Lung (tissue), 12 donors: ENCODE results near the gene PLAGL1. TPM values are rescaled to one million over a fixed set of nuclear protein-coding genes. Genes with fewer than 3 reads are reported as not detected.
"Not testable (repeated sequence)": the region's sequence is repeated elsewhere in the genome, so short reads cannot be mapped to it uniquely, and the experiment has no call there.

Experiments used
- ATAC-seq: fragments of 200-7000 bp; cut with Tn5 transposase; one replicate; pipeline ENCODE4 v1.9.1; 2020; ENCODE audit warnings: moderate number of reproducible peaks; ENCODE audit not compliant: insufficient read depth, low FRiP score
- DNase-seq, 3 donors: peaks; one replicate each; pipeline ENCODE4 v3.0.0-alpha.2; 2013 to 2017
- H3K27ac ChIP-seq, 2 donors: one replicate each; pipeline ENCODE4 v1.5.1; 2013; ENCODE audit warnings: mild to moderate bottlenecking in 2 of 2, moderate library complexity in 2 of 2, control low read depth in 1 of 2, inconsistent platforms in 1 of 2, low read depth in 1 of 2, low read length in 1 of 2
- H3K27me3 ChIP-seq, 3 donors: one replicate each; pipeline ENCODE4 v1.5.1; 2013; ENCODE audit warnings: low read length in 2 of 3; ENCODE audit not compliant: control insufficient read depth in 3 of 3, insufficient read depth in 3 of 3
- H3K36me3 ChIP-seq, 4 donors: one replicate each; pipeline ENCODE4 v1.5.1; 2013; ENCODE audit warnings: low read length in 4 of 4, mild to moderate bottlenecking in 1 of 4, moderate library complexity in 1 of 4; ENCODE audit not compliant: control insufficient read depth in 4 of 4, insufficient read depth in 4 of 4
- H3K4me1 ChIP-seq, 5 donors: one replicate each; pipeline ENCODE4 v1.5.1; 2013; ENCODE audit warnings: low read length in 5 of 5, mild to moderate bottlenecking in 2 of 5, moderate library complexity in 1 of 5; ENCODE audit not compliant: control insufficient read depth in 5 of 5, insufficient read depth in 5 of 5
- H3K4me3 ChIP-seq: one replicate; pipeline ENCODE4 v1.5.1; 2013; ENCODE audit warnings: mild to moderate bottlenecking, control low read depth, moderate library complexity
- H3K9ac ChIP-seq, 2 donors: one replicate each; pipeline ENCODE4 v1.5.1; 2013; ENCODE audit warnings: low read length in 2 of 2, control low read depth in 1 of 2; ENCODE audit not compliant: insufficient read depth in 1 of 2
- H3K9me3 ChIP-seq, 4 donors: one replicate each; pipeline ENCODE4 v1.5.1; 2013; ENCODE audit warnings: low read length in 3 of 4, mild to moderate bottlenecking in 1 of 4, moderate library complexity in 1 of 4; ENCODE audit not compliant: control insufficient read depth in 4 of 4, insufficient read depth in 3 of 4
- CTCF ChIP-seq: IDR thresholded peaks from 2 replicates; pipeline ENCODE4 v1.5.1; 2012; ENCODE audit warnings: mild to moderate bottlenecking; ENCODE audit errors: control extremely low read depth, extremely low read depth
- WGBS, 2 donors: extraction: QIAGEN DNeasy Blood & Tissue Kit; methylation state at CpG; one replicate each; pipeline ENCODE4 v1.1.7; 2013; 5-methylcytosine and 5-hydroxymethylcytosine counted together
- polyA plus RNA-seq, 2 donors: library from polyadenylated mRNA; stranded (reverse); fragments of 200-250 nt; gene quantifications; one replicate each; pipeline ENCODE4 v1.2.1, GENCODE V29; 2013
- total RNA-seq, 2 donors: library from RNA; depleted of rRNA in 1 of 2; stranded (reverse); fragments of >200 nt in 1 of 2; gene quantifications; one replicate each; pipeline ENCODE4 v1.2.1, GENCODE V29; 2014 to 2021
- donor health status: control.
- donor health status: control.
- donor health status: Bipolar disorder and iron deficiency.
- donor health status: healthy.
- donor health status: DM: yes; HTN: yes; CAD: no.

The PLAGL1 gene
- total and polyA plus RNA-seq, 4 donors, result 15.5 to 86.9 (median 29.7) TPM

- TF ChIP-seq CTCF, result no peak
- no peaks in the 10 kb centered on the region for H3K4me1 ChIP-seq
- ATAC-seq, result no peak
- no peak for DNase-seq
- no peak overlapping the region for H3K4me3 ChIP-seq
- H3K27me3 ChIP-seq, result no peaks in the 10 kb centered on the region
- H3K27ac ChIP-seq, result no peak overlapping the region
- peaks cover 0 to 3% (median 1%) of the 10 kb centered on the region in 4 donors for H3K9me3 ChIP-seq
- no peaks in the 10 kb centered on the region for H3K36me3 ChIP-seq
- H3K9ac ChIP-seq, result no peak overlapping the region
Observed at GRCh38 chr6:144052488-144052887, 44.4 kb upstream of the PLAGL1 start.

- ATAC-seq, result no peak
- H3K27ac ChIP-seq, result no peak overlapping the region
- WGBS, 2 donors, result 46 to 68% methylated on average over 1 of the region's 1 CpG
- no peak overlapping the region for H3K9ac ChIP-seq
- no peaks in the 10 kb centered on the region for H3K27me3 ChIP-seq
- no peak for TF ChIP-seq CTCF
- no peaks in the 10 kb centered on the region for H3K4me1 ChIP-seq
- H3K4me3 ChIP-seq, result no peak overlapping the region
- no peak for DNase-seq
- H3K36me3 ChIP-seq, result no peaks in the 10 kb centered on the region
- H3K9me3 ChIP-seq, result peaks cover 0 to 3% (median 1%) of the 10 kb centered on the region in 4 donors
Observed at GRCh38 chr6:144049386-144049785, 41.3 kb upstream of the PLAGL1 start.

- WGBS, 2 donors, result 86 to 91% methylated on average over 1 of the region's 1 CpG
- Histone ChIP-seq H3K4me3 (no peak overlapping the region), H3K9ac (no peak overlapping the region), H3K4me1 (no peaks in the 10 kb centered on the region), H3K36me3 (no peaks in the 10 kb centered on the region), H3K27ac (no peak overlapping the region), H3K9me3 (peaks cover 0 to 3% (median 1%) of the 10 kb centered on the region in 4 donors), H3K27me3 (no peaks in the 10 kb centered on the region)
- no peak for ATAC-seq
- TF ChIP-seq CTCF, result no peak
- DNase-seq, result no peak
Observed at GRCh38 chr6:144047688-144048087, 39.6 kb upstream of the PLAGL1 start.

- H3K9me3 ChIP-seq, H3K27me3 ChIP-seq, ATAC-seq: not testable (repeated sequence)
Observed at GRCh38 chr6:144046672-144047071, 38.6 kb upstream of the PLAGL1 start.

GRCh38 chr6:144044989-144045388, 36.9 kb upstream of the PLAGL1 start:
- H3K27me3 ChIP-seq, H3K9ac ChIP-seq, H3K36me3 ChIP-seq, DNase-seq, ATAC-seq, H3K27ac ChIP-seq, H3K9me3 ChIP-seq, H3K4me3 ChIP-seq, H3K4me1 ChIP-seq: not testable (repeated sequence)
- 81 to 95% methylated on average over 2 of the region's 2 CpGs for WGBS, 2 donors

More at GRCh38 chr6:144046672-144047071, 38.6 kb upstream of the PLAGL1 start:
- not testable (repeated sequence) for DNase-seq, H3K4me1 ChIP-seq, H3K4me3 ChIP-seq, H3K36me3 ChIP-seq, H3K9ac ChIP-seq, H3K27ac ChIP-seq
- WGBS, 2 donors, result 87 to 89% methylated on average over 8 of the region's 8 CpGs
